ENCODE data around the gene TUBA3D.

GRCh38 chr2:131493199-131493968 is 17.5 kb downstream of the TUBA3D start:
- no peak for TF ChIP-seq CTCF (conservative IDR thresholded peaks at IDR 0.05 in 1 of 2, IDR thresholded peaks at IDR 0.05 in 1 of 2; ENCODE audit: low read depth in 1 of 2, low read length in 2 of 2)
- TF ChIP-seq EZH2 (IDR thresholded peaks at IDR 0.05; ENCODE audit: low read length, missing control alignments): no peak

Measured in fibroblast of lung (primary cell).